IMR-90 (cell line): ENCODE data around the gene ARPC5. TPM values are rescaled to one million over a fixed set of nuclear protein-coding genes. Genes with fewer than 3 reads are reported as not detected.

ENCODE experiments used
- ATAC-seq: fragments of 200-7000 bp; cut with Tn5 transposase; 2 replicates; pipeline ENCODE4 v1.9.1; 2020; ENCODE audit warnings: low read depth, mild to moderate bottlenecking, moderate library complexity
- BruUV-seq: library from RNA; stranded (reverse); fragments of 400-500 nt; replicated peaks from 2 replicates; lab custom pipeline; 2021; lab: Mats Ljungman, UMichigan
- CTCF ChIA-PET: fragments of 300-600 bp; formaldehyde crosslinking; extraction: SDS; loops from one replicate; lab custom pipeline; 2021; ENCODE audit warnings: antibody characterized with exemption; lab: Yijun Ruan, JAX
- POLR2A ChIA-PET: fragments of 300-600 bp; sonication (Branson Sonifier 250); formaldehyde crosslinking; loops from one replicate; lab custom pipeline; 2022; ENCODE audit warnings: antibody characterized with exemption; ENCODE audit not compliant: unreplicated experiment; lab: Charles Lee
- DNase-seq: peaks from one replicate; pipeline ENCODE4 v3.0.0; 2013
- H2AFZ ChIP-seq: replicated peaks from 2 replicates; pipeline ENCODE3; 2013; ENCODE audit warnings: low read length, mild to moderate bottlenecking; ENCODE audit not compliant: poor library complexity
- H2AK5ac ChIP-seq: 2 replicates; pipeline ENCODE4 v1.6.1; 2013; ENCODE audit warnings: low read depth, low read length, inconsistent platforms
- H2AK9ac ChIP-seq: replicated peaks from 2 replicates; pipeline ENCODE3; 2013; ENCODE audit warnings: mild to moderate bottlenecking, low read depth, low read length, moderate library complexity; ENCODE audit not compliant: poor library complexity
- H2BK120ac ChIP-seq: 2 replicates; pipeline ENCODE4 v1.6.1; 2013; ENCODE audit warnings: low read depth, low read length, inconsistent platforms
- H2BK15ac ChIP-seq: 3 replicates; pipeline ENCODE4 v1.6.1; 2013; ENCODE audit warnings: low read depth, low read length, inconsistent platforms
- H2BK20ac ChIP-seq: 2 replicates; pipeline ENCODE4 v1.6.1; 2013; ENCODE audit warnings: low read depth, mild to moderate bottlenecking, inconsistent platforms, low read length, moderate library complexity
- H2BK5ac ChIP-seq: 2 replicates; pipeline ENCODE4 v1.6.1; 2013; ENCODE audit warnings: mild to moderate bottlenecking, low read depth, low read length, inconsistent platforms; ENCODE audit not compliant: poor library complexity, severe bottlenecking
- H3K14ac ChIP-seq: replicated peaks from 2 replicates; pipeline ENCODE4 v1.6.1; 2013; ENCODE audit warnings: low read depth, low read length, inconsistent platforms
- H3K18ac ChIP-seq: 2 replicates; pipeline ENCODE4 v1.6.1; 2013; ENCODE audit warnings: low read depth, low read length, control low read depth
- H3K23ac ChIP-seq: 2 replicates; pipeline ENCODE4 v1.6.1; 2013; ENCODE audit warnings: low read depth, low read length, inconsistent platforms
- H3K27ac ChIP-seq: 2 replicates; pipeline ENCODE4 v1.5.1; 2013; ENCODE audit warnings: mild to moderate bottlenecking, control low read depth, low read length; ENCODE audit not compliant: insufficient read depth
- H3K27me3 ChIP-seq: 2 replicates; pipeline ENCODE4 v1.6.1; 2013; ENCODE audit warnings: low read length; ENCODE audit not compliant: control insufficient read depth, insufficient read depth
- H3K36me3 ChIP-seq: 2 replicates; pipeline ENCODE4 v1.6.1; 2013; ENCODE audit warnings: low read length, mixed read lengths; ENCODE audit not compliant: control insufficient read depth, insufficient read depth
- H3K4ac ChIP-seq: 2 replicates; pipeline ENCODE4 v1.6.1; 2013; ENCODE audit warnings: low read depth, low read length, inconsistent platforms
- H3K4me1 ChIP-seq: 2 replicates; pipeline ENCODE4 v1.6.1; 2013; ENCODE audit warnings: low read length, mixed read lengths; ENCODE audit not compliant: control insufficient read depth, insufficient read depth
- H3K4me2 ChIP-seq: 2 replicates; pipeline ENCODE4 v1.6.1; 2013; ENCODE audit warnings: low read depth, mild to moderate bottlenecking, control low read depth, low read length, moderate library complexity
- H3K4me3 ChIP-seq: 2 replicates; pipeline ENCODE4 v1.5.1; 2013; ENCODE audit warnings: low read depth, mild to moderate bottlenecking, control low read depth, low read length, moderate library complexity; ENCODE audit not compliant: insufficient read depth
- H3K56ac ChIP-seq: 2 replicates; pipeline ENCODE4 v1.6.1; 2013; ENCODE audit warnings: low read length, inconsistent platforms; ENCODE audit not compliant: insufficient read depth; ENCODE audit errors: extremely low read depth
- H3K79me1 ChIP-seq, 2 experiments: 2 replicates each; pipeline ENCODE4 v1.6.1; 2013; ENCODE audit warnings: low read length in 2 of 2, inconsistent platforms in 1 of 2, low read depth in 1 of 2
- H3K9ac ChIP-seq: 2 replicates; pipeline ENCODE4 v1.6.1; 2013; ENCODE audit warnings: low read depth, low read length, control low read depth
- H3K9me1 ChIP-seq: 2 replicates; pipeline ENCODE4 v1.6.1; 2013; ENCODE audit warnings: low read length, inconsistent platforms; ENCODE audit not compliant: insufficient read depth
- H3K9me3 ChIP-seq: 2 replicates; pipeline ENCODE4 v1.6.1; 2013; ENCODE audit warnings: low read length; ENCODE audit not compliant: control insufficient read depth, insufficient read depth
- H4K20me1 ChIP-seq: 2 replicates; pipeline ENCODE4 v1.6.1; 2013; ENCODE audit warnings: low read length, inconsistent platforms; ENCODE audit not compliant: insufficient read depth
- H4K5ac ChIP-seq: 2 replicates; pipeline ENCODE4 v1.6.1; 2013; ENCODE audit warnings: mild to moderate bottlenecking, low read depth, low read length, control low read depth
- H4K8ac ChIP-seq, 2 experiments: 2 replicates each; pipeline ENCODE4 v1.6.1; 2013; ENCODE audit warnings: low read depth in 2 of 2, low read length in 2 of 2, control low read depth in 1 of 2, inconsistent platforms in 1 of 2
- H4K91ac ChIP-seq: 2 replicates; pipeline ENCODE4 v1.6.1; 2013; ENCODE audit warnings: low read depth, low read length, inconsistent platforms; ENCODE audit not compliant: insufficient read depth
- CEBPB ChIP-seq: IDR thresholded peaks from 2 replicates; pipeline ENCODE4 v1.6.1; 2012; ENCODE audit warnings: low read depth, low read length, improper control_type of control experiment
- CHD1 ChIP-seq: IDR thresholded peaks from 2 replicates; pipeline ENCODE4 v1.6.1; 2012; ENCODE audit warnings: low read depth, low read length, improper control_type of control experiment
- CTCF ChIP-seq: conservative IDR thresholded peaks from 2 replicates; pipeline ENCODE4 v1.5.1; 2012; ENCODE audit warnings: mild to moderate bottlenecking, low read depth, low read length, improper control_type of control experiment
- ELK1 ChIP-seq: fragments of 150-350 bp; IDR thresholded peaks from 2 replicates; pipeline ENCODE4 v1.6.1; 2016; ENCODE audit warnings: low read depth, mild to moderate bottlenecking, low read length, moderate library complexity, borderline replicate concordance
- FOS ChIP-seq: fragments of 150-350 bp; IDR thresholded peaks from 2 replicates; pipeline ENCODE4 v1.6.1; 2016; ENCODE audit warnings: low read depth, low read length
- MAFK ChIP-seq: IDR thresholded peaks from 2 replicates; pipeline ENCODE4 v1.6.1; 2012; ENCODE audit warnings: low read depth, low read length, improper control_type of control experiment
- MAZ ChIP-seq: IDR thresholded peaks from 2 replicates; pipeline ENCODE4 v1.6.1; 2012; ENCODE audit warnings: low read depth, mild to moderate bottlenecking, low read length, improper control_type of control experiment, moderate library complexity, borderline replicate concordance
- MXI1 ChIP-seq: IDR thresholded peaks from 2 replicates; pipeline ENCODE4 v1.6.1; 2012; ENCODE audit warnings: low read depth, mild to moderate bottlenecking, low read length, moderate library complexity, borderline replicate concordance
- NFE2L2 ChIP-seq: fragments of 150-350 bp; IDR thresholded peaks from 2 replicates; pipeline ENCODE4 v1.6.1; 2016; ENCODE audit warnings: low read depth, mild to moderate bottlenecking, low read length
- POLR2A ChIP-seq: IDR thresholded peaks from 2 replicates; pipeline ENCODE4 v1.6.1; 2012; ENCODE audit warnings: mild to moderate bottlenecking, low read depth, low read length
- RAD21 ChIP-seq: IDR thresholded peaks from 2 replicates; pipeline ENCODE4 v1.6.1; 2012; ENCODE audit warnings: low read length, improper control_type of control experiment
- RCOR1 ChIP-seq: IDR thresholded peaks from 2 replicates; pipeline ENCODE4 v1.6.1; 2012; ENCODE audit warnings: mild to moderate bottlenecking, low read length, improper control_type of control experiment; ENCODE audit not compliant: insufficient replicate concordance
- RFX5 ChIP-seq: IDR thresholded peaks from 2 replicates; pipeline ENCODE4 v1.8.0; 2012; ENCODE audit warnings: low read depth, mild to moderate bottlenecking, low read length, moderate library complexity
- SMC3 ChIP-seq: fragments of 150-350 bp; IDR thresholded peaks from 2 replicates; pipeline ENCODE4 v1.6.1; 2016; ENCODE audit warnings: low read depth, mild to moderate bottlenecking, antibody characterized with exemption, low read length, moderate library complexity
- USF2 ChIP-seq: fragments of 150-350 bp; IDR thresholded peaks from 2 replicates; pipeline ENCODE4 v1.6.1; 2017; ENCODE audit warnings: mild to moderate bottlenecking, antibody characterized with exemption, low read length, low read depth
- WGBS, 2 experiments: methylation state at CpG; one replicate each; pipeline versions ENCODE4 v1.1.5 to v1.1.7; 2013; ENCODE audit warnings: missing lambda C conversion rate in 2 of 2; ENCODE audit not compliant: insufficient read length in 1 of 2; ENCODE audit errors: extremely low coverage in 2 of 2; 5-methylcytosine and 5-hydroxymethylcytosine counted together
- dilution Hi-C: fragments of 300-500 bp; cut with HindIII; formaldehyde crosslinking; loops from one replicate; pipeline ENCODE4 v1.14.3; 2018; ENCODE audit warnings: low sequenced_read_pairs; ENCODE audit not compliant: unreplicated experiment
- in situ Hi-C: fragments of 300-500 bp; cut with MboI; formaldehyde crosslinking; loops from 3 replicates; pipeline ENCODE4 v1.14.3; 2019; ENCODE audit warnings: low sequenced_read_pairs, inconsistent platforms, mixed read lengths
- intact Hi-C: fragments of 100-400 bp; cut with micrococcal nuclease; formaldehyde crosslinking; loops from 2 replicates; pipeline ENCODE4 v1.10.0; 2022
- polyA plus RNA-seq, 3 experiments: library from polyadenylated mRNA; depleted of rRNA; stranded (reverse); fragments of >200 nt; gene quantifications; 2 replicates each; pipeline ENCODE4 v1.2.3, GENCODE V29; 2012; ENCODE audit warnings: low replicate concordance in 1 of 3
- total RNA-seq: library from RNA; depleted of rRNA; stranded (reverse); fragments of >200 nt; gene quantifications from 2 replicates; pipeline ENCODE4 v1.2.3, GENCODE V29; 2012

Gene ARPC5
- total and polyA plus RNA-seq, 2 of the 4 experiments (the other 2 are of a cell fraction) = 132 to 212 TPM

GRCh38 chr1:183685112-183685713, 49.6 kb upstream of the ARPC5 start:
- CTCF ChIA-PET = interaction anchor here (0.5 to 3.0 kb wide), 12 partner anchors 10 to 1007 kb away, joined by 3 to 15 read pairs (median 4); no protein-coding TSS in a partner anchor
- H3K23ac ChIP-seq = no peak overlapping the region
- no peak overlapping the region for H4K8ac ChIP-seq
- no peak overlapping the region for H2BK120ac ChIP-seq
- H2AK5ac ChIP-seq = no peak overlapping the region
- WGBS, 2 experiments = no CpG with 5 or more reads among the region's 3 CpGs
- no peaks in the 10 kb centered on the region for H3K4me1 ChIP-seq
- DNase-seq (peak; percentile 56), ATAC-seq (peak; percentile 78; the same call in 1 of the 2 replicates)
- intact Hi-C loops = loop anchor here (1.0 to 5.0 kb wide), 3 partner anchors 30 to 403 kb away; no protein-coding TSS in a partner anchor
- dilution Hi-C loops = no loop called here
- no peak overlapping the region for H2AK9ac ChIP-seq
- no peaks in the 10 kb centered on the region for H3K36me3 ChIP-seq
- no peak overlapping the region for H2BK5ac ChIP-seq
- no peaks in the 10 kb centered on the region; the same call in 1 of the 2 replicates for H4K20me1 ChIP-seq
- H3K14ac ChIP-seq = no peak overlapping the region
- H3K27me3 ChIP-seq = no peaks in the 10 kb centered on the region
- POLR2A ChIA-PET = interaction anchor here (0.6 kb wide), 1 partner anchor 1080 kb away, joined by 13 read pairs; no protein-coding TSS in a partner anchor
- no peak overlapping the region for H4K5ac ChIP-seq
- H3K4ac ChIP-seq = no peak overlapping the region
- no TSS peak for BruUV-seq
- H3K79me1 ChIP-seq = no peaks in the 10 kb centered on the region; a peak in 1 of 4 replicates
- no peak overlapping the region for H3K4me2 ChIP-seq
- H3K27ac ChIP-seq = no peak overlapping the region
- H2BK20ac ChIP-seq = no peak overlapping the region
- H3K9ac ChIP-seq = no peak overlapping the region
- no peak overlapping the region for H3K56ac ChIP-seq
- H3K9me1 ChIP-seq = no peaks in the 10 kb centered on the region
- no peak overlapping the region for H4K91ac ChIP-seq
- H3K4me3 ChIP-seq = no peak overlapping the region
- no peaks in the 10 kb centered on the region for H3K9me3 ChIP-seq
- in situ Hi-C loops = no loop called here
- H2BK15ac ChIP-seq = no peak overlapping the region
- no peak overlapping the region for H3K18ac ChIP-seq
- no peak overlapping the region for H2AFZ ChIP-seq
- no peak for TF ChIP-seq RFX5
- no peak for TF ChIP-seq RCOR1
- TF ChIP-seq RAD21 = peak; percentile 72
- TF ChIP-seq FOS = no peak
- TF ChIP-seq ELK1 = no peak
- TF ChIP-seq MAZ = no peak
- no peak for TF ChIP-seq MXI1
- TF ChIP-seq CEBPB = no peak
- no peak for TF ChIP-seq USF2
- no peak for TF ChIP-seq MAFK
- peak; percentile 80 for TF ChIP-seq SMC3
- peak; percentile 70 for TF ChIP-seq CTCF
- TF ChIP-seq NFE2L2 = no peak
- no peak for TF ChIP-seq POLR2A
- no peak for TF ChIP-seq CHD1
